HEK293 (cell line): ENCODE measurements around the gene DNAJC7.
A peak's percentile ranks its signal among the peaks of the same experiment; 100 is the strongest.

Experiments used
- CTCF ChIA-PET: fragments of 350-600 bp; formaldehyde crosslinking; extraction: SDS; loops from one replicate; lab custom pipeline; 2021; ENCODE audit warnings: antibody characterized with exemption; lab: Yijun Ruan, JAX
- POLR2A ChIA-PET: fragments of 300-600 bp; formaldehyde crosslinking; extraction: SDS; loops from one replicate; lab custom pipeline; 2020; ENCODE audit warnings: antibody characterized with exemption, inconsistent platforms; lab: Yijun Ruan, JAX
- H3K27ac ChIP-seq: fragments of 200-500 bp; sonication (Bioruptor generic); 2 replicates; pipeline ENCODE4 v1.5.1; 2014; ENCODE audit warnings: low read depth, low read length, control low read depth, inconsistent platforms; ENCODE audit errors: extremely low read depth
- H3K36me3 ChIP-seq, 2 experiments: fragments of 200-500 bp in 1 of 2; sonication (Bioruptor generic) in 1 of 2; 1 replicate in 1 of 2; 2 replicates in 1 of 2; pipeline ENCODE4 v1.5.1; 2014 to 2017; ENCODE audit warnings: inconsistent platforms in 2 of 2, low read length in 2 of 2; ENCODE audit not compliant: control insufficient read depth in 2 of 2, insufficient read depth in 1 of 2
- H3K4me1 ChIP-seq: fragments of 200-500 bp; sonication (Bioruptor generic); 2 replicates; pipeline ENCODE4 v1.5.1; 2014; ENCODE audit warnings: mild to moderate bottlenecking, low read length, inconsistent platforms; ENCODE audit not compliant: control insufficient read depth, insufficient read depth
- H3K4me3 ChIP-seq: 2 replicates; pipeline ENCODE4 v1.5.1; 2011; ENCODE audit warnings: low read depth, mild to moderate bottlenecking, control low read depth, low read length, moderate library complexity
- H3K9me3 ChIP-seq: fragments of 200-500 bp; sonication (Bioruptor generic); 2 replicates; pipeline ENCODE4 v1.5.1; 2014; ENCODE audit warnings: low read depth, low read length, inconsistent platforms; ENCODE audit not compliant: control insufficient read depth, insufficient read depth
- IKZF3 ChIP-seq: fragments of 450-650 bp; IDR thresholded peaks from 2 replicates; pipeline ENCODE4 v1.5.0; 2018; ENCODE audit warnings: missing biosample characterization, mild to moderate bottlenecking, missing genetic modification characterization, moderate library complexity
- KLF1 ChIP-seq: fragments of 450-650 bp; formaldehyde crosslinking; IDR thresholded peaks from 2 replicates; pipeline ENCODE4 v1.5.1; 2016; ENCODE audit warnings: missing biosample characterization, missing genetic modification characterization
- KLF8 ChIP-seq: fragments of 450-650 bp; formaldehyde crosslinking; IDR thresholded peaks from 2 replicates; pipeline ENCODE4 v1.5.1; 2016; ENCODE audit warnings: missing biosample characterization, missing genetic modification characterization
- MYNN ChIP-seq: fragments of 450-650 bp; formaldehyde crosslinking; IDR thresholded peaks from 2 replicates; pipeline ENCODE4 v1.5.1; 2016; ENCODE audit warnings: missing biosample characterization, missing genetic modification characterization, borderline replicate concordance
- SP3 ChIP-seq: fragments of 450-650 bp; formaldehyde crosslinking; IDR thresholded peaks from 2 replicates; pipeline ENCODE4 v1.5.1; 2016; ENCODE audit warnings: missing biosample characterization, missing genetic modification characterization
- YY1 ChIP-seq: fragments of 450-650 bp; formaldehyde crosslinking; IDR thresholded peaks from 2 replicates; pipeline ENCODE4 v1.5.1; 2018; ENCODE audit warnings: missing biosample characterization, missing genetic modification characterization
- ZBTB26 ChIP-seq: fragments of 450-650 bp; formaldehyde crosslinking; optimal IDR thresholded peaks from 2 replicates; pipeline ENCODE3; 2016; ENCODE audit warnings: missing biosample characterization, mild to moderate bottlenecking, missing genetic modification characterization
- ZBTB8A ChIP-seq: fragments of 450-650 bp; formaldehyde crosslinking; IDR thresholded peaks from 2 replicates; pipeline ENCODE4 v1.5.1; 2016; ENCODE audit warnings: missing biosample characterization, missing genetic modification characterization
- ZFP37 ChIP-seq: fragments of 450-650 bp; formaldehyde crosslinking; IDR thresholded peaks from 2 replicates; pipeline ENCODE4 v1.5.1; 2016; ENCODE audit warnings: missing biosample characterization, missing genetic modification characterization
- ZIC2 ChIP-seq: fragments of 450-650 bp; formaldehyde crosslinking; IDR thresholded peaks from 2 replicates; pipeline ENCODE4 v1.5.1; 2016; ENCODE audit warnings: missing biosample characterization, missing genetic modification characterization
- ZNF132 ChIP-seq: fragments of 450-650 bp; formaldehyde crosslinking; IDR thresholded peaks from 2 replicates; pipeline ENCODE4 v1.5.1; 2017; ENCODE audit warnings: missing biosample characterization, missing genetic modification characterization, borderline replicate concordance
- ZNF146 ChIP-seq: fragments of 450-650 bp; formaldehyde crosslinking; IDR thresholded peaks from 2 replicates; pipeline ENCODE4 v1.5.1; 2016; ENCODE audit warnings: missing biosample characterization, missing genetic modification characterization
- ZNF175 ChIP-seq: fragments of 450-650 bp; formaldehyde crosslinking; IDR thresholded peaks from 2 replicates; pipeline ENCODE4 v1.5.1; 2016; ENCODE audit warnings: missing biosample characterization, missing genetic modification characterization
- ZNF202 ChIP-seq: fragments of 450-650 bp; formaldehyde crosslinking; IDR thresholded peaks from 2 replicates; pipeline ENCODE4 v1.5.1; 2016; ENCODE audit warnings: missing biosample characterization, missing genetic modification characterization, borderline replicate concordance
- ZNF335 ChIP-seq: fragments of 450-650 bp; formaldehyde crosslinking; conservative IDR thresholded peaks from 2 replicates; pipeline ENCODE4 v1.5.1; 2016; ENCODE audit warnings: missing biosample characterization, missing genetic modification characterization
- ZNF391 ChIP-seq: fragments of 450-650 bp; formaldehyde crosslinking; IDR thresholded peaks from 2 replicates; pipeline ENCODE4 v1.5.1; 2016; ENCODE audit warnings: low read depth, missing biosample characterization, missing genetic modification characterization, borderline replicate concordance
- ZNF518A ChIP-seq: fragments of 450-650 bp; formaldehyde crosslinking; conservative IDR thresholded peaks from 2 replicates; pipeline ENCODE4 v1.5.1; 2016; ENCODE audit warnings: low read depth, missing biosample characterization, missing genetic modification characterization
- ZNF555 ChIP-seq: fragments of 450-650 bp; formaldehyde crosslinking; conservative IDR thresholded peaks from 2 replicates; pipeline ENCODE4 v1.5.1; 2017; ENCODE audit warnings: missing biosample characterization, mild to moderate bottlenecking, missing genetic modification characterization, inconsistent platforms
- ZNF558 ChIP-seq: fragments of 450-650 bp; formaldehyde crosslinking; IDR thresholded peaks from 2 replicates; pipeline ENCODE4 v1.5.1; 2016; ENCODE audit warnings: missing biosample characterization, missing genetic modification characterization
- ZNF585B ChIP-seq: fragments of 450-650 bp; formaldehyde crosslinking; IDR thresholded peaks from 2 replicates; pipeline ENCODE4 v1.5.1; 2016; ENCODE audit warnings: missing biosample characterization, missing genetic modification characterization
- ZNF600 ChIP-seq: fragments of 450-650 bp; formaldehyde crosslinking; IDR thresholded peaks from 2 replicates; pipeline ENCODE4 v1.5.1; 2016; ENCODE audit warnings: missing biosample characterization, missing genetic modification characterization
- ZNF677 ChIP-seq: fragments of 450-650 bp; IDR thresholded peaks from 2 replicates; pipeline ENCODE4 v1.5.0; 2018; ENCODE audit warnings: missing biosample characterization, mild to moderate bottlenecking, missing genetic modification characterization, moderate library complexity
- TF ChIP-seq, protein P1 (sequence below): fragments of 450-650 bp; formaldehyde crosslinking; IDR thresholded peaks from 2 replicates; pipeline ENCODE4 v1.5.1; 2017; ENCODE audit warnings: missing biosample characterization, missing genetic modification characterization
- TF ChIP-seq, protein P2 (sequence below): fragments of 450-650 bp; formaldehyde crosslinking; IDR thresholded peaks from 2 replicates; pipeline ENCODE4 v1.5.0; 2017; ENCODE audit warnings: missing biosample characterization, missing genetic modification characterization, borderline replicate concordance

Gene DNAJC7

GRCh38 chr17:42050393-42051012, 33.3 kb upstream of the DNAJC7 start, which contains the start of gene C17orf113 (continued):
- TF ChIP-seq ZNF555 (tag by site-specific recombination) = no peak
- peak; percentile 62; the same call in 1 of the 2 replicates for TF ChIP-seq KLF8 (tag by site-specific recombination)
- no peak for TF ChIP-seq ZNF202
- no peak for TF ChIP-seq IKZF3 (tag by site-specific recombination)
- peak; percentile 25; the same call in 1 of the 2 replicates for TF ChIP-seq ZIC2 (tag by site-specific recombination)
- TF ChIP-seq, protein P1, sequence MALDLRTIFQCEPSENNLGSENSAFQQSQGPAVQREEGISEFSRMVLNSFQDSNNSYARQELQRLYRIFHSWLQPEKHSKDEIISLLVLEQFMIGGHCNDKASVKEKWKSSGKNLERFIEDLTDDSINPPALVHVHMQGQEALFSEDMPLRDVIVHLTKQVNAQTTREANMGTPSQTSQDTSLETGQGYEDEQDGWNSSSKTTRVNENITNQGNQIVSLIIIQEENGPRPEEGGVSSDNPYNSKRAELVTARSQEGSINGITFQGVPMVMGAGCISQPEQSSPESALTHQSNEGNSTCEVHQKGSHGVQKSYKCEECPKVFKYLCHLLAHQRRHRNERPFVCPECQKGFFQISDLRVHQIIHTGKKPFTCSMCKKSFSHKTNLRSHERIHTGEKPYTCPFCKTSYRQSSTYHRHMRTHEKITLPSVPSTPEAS (tag by site-specific recombination) = no peak
- peak; percentile 77 for TF ChIP-seq ZBTB8A (tag by site-specific recombination)
- TF ChIP-seq, protein P2, sequence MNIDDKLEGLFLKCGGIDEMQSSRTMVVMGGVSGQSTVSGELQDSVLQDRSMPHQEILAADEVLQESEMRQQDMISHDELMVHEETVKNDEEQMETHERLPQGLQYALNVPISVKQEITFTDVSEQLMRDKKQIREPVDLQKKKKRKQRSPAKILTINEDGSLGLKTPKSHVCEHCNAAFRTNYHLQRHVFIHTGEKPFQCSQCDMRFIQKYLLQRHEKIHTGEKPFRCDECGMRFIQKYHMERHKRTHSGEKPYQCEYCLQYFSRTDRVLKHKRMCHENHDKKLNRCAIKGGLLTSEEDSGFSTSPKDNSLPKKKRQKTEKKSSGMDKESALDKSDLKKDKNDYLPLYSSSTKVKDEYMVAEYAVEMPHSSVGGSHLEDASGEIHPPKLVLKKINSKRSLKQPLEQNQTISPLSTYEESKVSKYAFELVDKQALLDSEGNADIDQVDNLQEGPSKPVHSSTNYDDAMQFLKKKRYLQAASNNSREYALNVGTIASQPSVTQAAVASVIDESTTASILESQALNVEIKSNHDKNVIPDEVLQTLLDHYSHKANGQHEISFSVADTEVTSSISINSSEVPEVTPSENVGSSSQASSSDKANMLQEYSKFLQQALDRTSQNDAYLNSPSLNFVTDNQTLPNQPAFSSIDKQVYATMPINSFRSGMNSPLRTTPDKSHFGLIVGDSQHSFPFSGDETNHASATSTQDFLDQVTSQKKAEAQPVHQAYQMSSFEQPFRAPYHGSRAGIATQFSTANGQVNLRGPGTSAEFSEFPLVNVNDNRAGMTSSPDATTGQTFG (tag by site-specific recombination) = no peak
- TF ChIP-seq ZNF146 (tag by site-specific recombination) = no peak
- peak; percentile 41 for TF ChIP-seq ZBTB26 (tag by site-specific recombination)
- TF ChIP-seq ZNF391 (tag by site-specific recombination) = no peak
- TF ChIP-seq YY1 (tag by site-specific recombination) = peak; percentile 73

DNA sequence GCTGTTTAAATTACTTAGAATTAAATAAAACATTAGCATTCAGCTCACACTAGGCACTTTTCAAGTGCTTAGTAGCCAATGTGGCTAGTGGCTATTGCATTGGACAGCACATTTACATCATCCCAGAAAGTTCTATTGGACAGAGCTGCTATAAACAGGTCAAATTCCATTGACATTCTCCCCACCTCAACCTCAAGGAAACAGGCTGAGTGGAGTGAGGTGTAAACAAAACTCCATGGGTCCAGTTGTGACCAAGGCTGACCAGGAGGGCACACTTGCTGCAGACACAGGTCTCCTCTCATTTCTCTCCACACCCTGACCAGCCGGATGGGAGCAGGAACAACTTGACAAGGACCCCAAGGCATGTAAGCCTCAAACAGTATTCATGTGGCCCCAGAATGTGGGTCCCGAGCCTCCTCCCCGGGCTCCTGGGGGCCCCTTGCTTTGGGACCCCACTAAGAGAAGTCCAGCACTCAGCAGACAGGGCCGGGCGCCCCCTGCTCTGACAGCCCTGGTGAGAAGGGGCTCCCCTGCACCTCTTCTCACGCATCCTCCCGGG, 32.7 kb upstream of the DNAJC7 start:
- ChIA-PET POLR2A (no interaction called here), CTCF (interaction anchor here (0.6 to 1.7 kb wide), 10 partner anchors 12 to 369 kb away, joined by 3 to 10 read pairs (median 4); no protein-coding TSS in a partner anchor)
- Histone ChIP-seq H3K4me1 (no peaks in the 10 kb centered on the region; the same call in 1 of the 2 replicates), H3K9me3 (no peaks in the 10 kb centered on the region), H3K36me3 (no peaks in the 10 kb centered on the region), H3K27ac (peak overlapping the region; percentile 38; the same call in 1 of the 2 replicates), H3K4me3 (peak overlapping the region; percentile 50)
- TF ChIP-seq SP3 = no peak
- no peak for TF ChIP-seq ZFP37 (tag by site-specific recombination)
- no peak for TF ChIP-seq MYNN (tag by site-specific recombination)
- no peak for TF ChIP-seq ZBTB26 (tag by site-specific recombination)
- no peak for TF ChIP-seq ZNF585B (tag by site-specific recombination)
- no peak for TF ChIP-seq ZNF677 (tag by site-specific recombination)
- no peak for TF ChIP-seq ZNF558 (tag by site-specific recombination)
- TF ChIP-seq ZNF175 (tag by site-specific recombination) = no peak
- no peak for TF ChIP-seq KLF1
- no peak for TF ChIP-seq ZNF132
- peak; percentile 65 for TF ChIP-seq ZNF335
- no peak for TF ChIP-seq ZNF600
- TF ChIP-seq ZNF518A = no peak
